HL-60/S4 treated with phorbol 12-myristate 13-acetate at 8.2 ng/mL for 4 days and 3 days (cell line): Measurements from ENCODE around the gene TFPI2.

Source experiments
- in situ Hi-C: fragments of 300-500 bp; cut with MboI; formaldehyde crosslinking; loops from 2 replicates; pipeline ENCODE4 v1.15.0; 2022; ENCODE audit warnings: low sequenced_read_pairs

Gene TFPI2

DNA sequence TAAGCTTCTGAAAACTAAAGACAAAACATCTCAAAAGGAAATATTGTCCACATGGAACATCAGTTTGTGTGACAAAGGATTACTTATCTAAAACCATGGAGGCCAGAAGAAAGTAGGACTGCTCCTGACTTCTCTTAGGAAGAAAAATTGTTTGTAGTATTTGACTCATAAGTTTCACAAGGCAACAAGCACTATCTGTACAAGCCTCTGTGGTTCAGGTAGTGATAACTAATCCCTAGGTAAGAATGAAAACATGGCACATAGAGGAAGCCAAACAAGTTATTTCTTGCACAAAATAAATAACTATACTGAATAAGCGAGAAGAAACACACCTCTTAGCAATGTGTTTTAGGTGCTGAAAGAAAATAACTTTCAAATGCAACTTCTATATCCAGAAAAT lies 30.3 kb downstream of the TFPI2 start:
- in situ Hi-C loops: no loop called here

DNA sequence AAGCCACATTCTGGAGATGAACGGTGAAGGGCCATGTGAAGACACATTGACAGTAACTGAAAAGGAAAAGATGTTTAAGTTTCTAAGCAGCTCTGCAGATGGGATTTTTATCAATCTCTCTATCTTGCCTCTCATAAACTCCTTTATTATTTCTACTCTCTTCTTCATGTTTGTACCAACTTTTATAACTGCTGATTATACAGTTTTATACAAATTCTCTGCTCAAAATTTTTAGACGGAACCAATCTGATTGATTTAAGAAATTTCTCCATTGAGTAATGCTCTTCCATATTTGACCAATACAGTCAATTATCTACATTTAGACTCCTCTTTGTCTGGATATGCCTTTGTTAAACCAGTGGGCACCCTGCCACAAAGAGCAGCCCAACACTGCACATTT lies 31.7 kb downstream of the TFPI2 start:
- in situ Hi-C loops: no loop called here

- in situ Hi-C loops: no loop called here
Observed at GRCh38 chr7:93856323-93856722, 34.2 kb downstream of the TFPI2 start.

GRCh38 chr7:93855797-93856196 lies 34.8 kb downstream of the TFPI2 start:
- in situ Hi-C loops: no loop called here

GRCh38 chr7:93854480-93854879 lies 36.1 kb downstream of the TFPI2 start:
- in situ Hi-C loops: no loop called here

DNA sequence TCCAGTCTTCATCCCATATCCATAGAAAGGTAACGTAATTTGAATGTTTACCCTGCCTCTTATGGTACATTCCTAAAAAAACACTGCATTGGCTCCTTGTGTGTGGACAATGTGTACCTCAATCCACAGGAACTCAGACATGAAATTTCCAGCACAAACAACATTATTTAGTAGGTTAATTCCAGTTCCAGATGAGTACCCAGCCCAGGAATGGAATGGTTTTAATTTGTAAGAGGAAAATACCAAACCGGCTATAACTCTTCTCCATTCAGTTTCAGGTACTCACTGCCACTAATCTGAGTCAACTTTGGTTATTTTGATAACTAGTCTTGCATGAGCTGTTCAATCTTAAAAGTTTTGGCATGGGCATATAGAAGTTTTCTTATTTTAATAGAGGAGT lies 39.0 kb downstream of the TFPI2 start:
- in situ Hi-C loops: no loop called here

DNA sequence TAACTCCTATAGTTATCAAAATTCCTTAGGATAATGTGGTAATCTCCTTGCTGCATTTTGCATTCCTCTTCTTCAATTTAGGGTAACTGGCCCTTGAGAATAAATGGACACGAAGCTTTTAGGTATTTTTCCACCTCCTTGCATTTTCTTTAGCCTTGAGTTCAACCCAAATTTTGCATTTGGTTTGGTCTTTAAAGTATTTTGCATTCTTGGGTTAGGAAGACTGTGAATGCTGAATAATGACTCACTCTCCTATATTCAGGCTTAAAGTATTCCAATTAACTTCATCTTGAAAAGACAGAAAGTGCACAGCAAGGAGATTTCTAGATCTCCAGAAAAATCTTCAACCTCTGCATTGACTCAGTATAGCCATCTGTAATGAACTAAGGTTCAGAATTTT lies 47.3 kb downstream of the TFPI2 start:
- in situ Hi-C loops: no loop called here

DNA sequence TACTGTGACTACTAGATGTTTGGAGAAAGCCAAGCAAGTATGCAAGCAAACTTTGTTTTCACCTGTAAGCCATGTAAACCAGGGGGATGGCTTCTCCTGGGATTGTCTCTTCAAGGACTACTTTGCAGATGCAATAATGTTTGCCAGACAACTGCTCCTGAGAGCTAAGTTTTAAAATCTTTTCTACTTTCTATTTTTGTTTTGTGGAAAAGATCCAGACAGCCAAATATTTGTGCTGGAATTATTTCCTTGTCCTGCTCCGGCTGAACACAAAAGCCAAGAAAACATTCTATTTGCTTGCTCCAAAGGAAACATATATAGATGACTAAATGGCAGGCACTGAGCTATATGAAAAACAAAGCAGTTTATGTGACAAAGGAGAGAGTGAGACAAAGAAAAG lies 51.6 kb downstream of the TFPI2 start:
- in situ Hi-C loops: no loop called here

GRCh38 chr7:93837245-93837644 lies 53.3 kb downstream of the TFPI2 start:
- in situ Hi-C loops: no loop called here

DNA sequence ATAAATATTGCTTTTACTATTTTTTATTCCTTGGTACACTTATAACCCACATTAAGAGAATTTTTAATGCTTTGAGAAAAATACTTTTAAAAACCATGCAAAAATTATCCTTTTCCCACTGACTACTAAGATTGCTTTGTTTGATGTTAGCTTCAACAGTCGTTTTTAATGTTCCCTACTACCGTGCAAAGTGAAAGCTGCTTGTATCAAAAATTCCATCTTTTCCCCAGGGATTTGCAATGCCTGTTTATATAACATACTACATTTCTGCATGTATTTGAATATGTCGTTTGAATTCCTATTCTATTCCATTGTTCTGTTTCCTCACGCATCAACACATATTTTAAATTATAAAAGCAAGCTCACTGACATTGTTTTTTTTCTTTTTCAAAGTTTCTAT lies 54.4 kb downstream of the TFPI2 start:
- in situ Hi-C loops: no loop called here

DNA sequence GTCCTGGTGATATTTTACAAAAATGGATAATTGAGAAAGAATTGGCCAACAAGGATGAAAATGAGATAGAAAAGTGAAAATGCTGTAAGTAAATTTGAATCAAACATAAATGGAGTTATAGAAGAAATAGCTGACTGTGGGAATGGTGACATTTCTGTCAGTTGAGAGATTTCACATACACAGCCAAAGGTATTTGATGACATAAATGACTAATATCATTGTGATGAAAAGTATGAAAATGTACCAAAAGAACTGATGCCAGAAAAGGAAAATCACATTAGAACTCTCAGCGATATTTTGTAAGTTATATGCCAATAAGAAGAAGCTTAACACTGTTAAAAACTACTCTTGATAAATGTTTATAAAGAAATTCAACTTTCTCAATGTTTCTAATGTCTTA lies 54.9 kb downstream of the TFPI2 start:
- in situ Hi-C loops: no loop called here
